SH-SY5Y (cell line): ENCODE measurements around the gene TMEM178A.

Experiments used
- GATA2 ChIP-seq: IDR thresholded peaks from 2 replicates; pipeline ENCODE4 v1.6.1; 2011; ENCODE audit warnings: mild to moderate bottlenecking, low read depth, low read length
- GATA3 ChIP-seq: IDR thresholded peaks from 2 replicates; pipeline ENCODE4 v1.6.1; 2011; ENCODE audit warnings: low read depth, mild to moderate bottlenecking, low read length, moderate library complexity

DNA sequence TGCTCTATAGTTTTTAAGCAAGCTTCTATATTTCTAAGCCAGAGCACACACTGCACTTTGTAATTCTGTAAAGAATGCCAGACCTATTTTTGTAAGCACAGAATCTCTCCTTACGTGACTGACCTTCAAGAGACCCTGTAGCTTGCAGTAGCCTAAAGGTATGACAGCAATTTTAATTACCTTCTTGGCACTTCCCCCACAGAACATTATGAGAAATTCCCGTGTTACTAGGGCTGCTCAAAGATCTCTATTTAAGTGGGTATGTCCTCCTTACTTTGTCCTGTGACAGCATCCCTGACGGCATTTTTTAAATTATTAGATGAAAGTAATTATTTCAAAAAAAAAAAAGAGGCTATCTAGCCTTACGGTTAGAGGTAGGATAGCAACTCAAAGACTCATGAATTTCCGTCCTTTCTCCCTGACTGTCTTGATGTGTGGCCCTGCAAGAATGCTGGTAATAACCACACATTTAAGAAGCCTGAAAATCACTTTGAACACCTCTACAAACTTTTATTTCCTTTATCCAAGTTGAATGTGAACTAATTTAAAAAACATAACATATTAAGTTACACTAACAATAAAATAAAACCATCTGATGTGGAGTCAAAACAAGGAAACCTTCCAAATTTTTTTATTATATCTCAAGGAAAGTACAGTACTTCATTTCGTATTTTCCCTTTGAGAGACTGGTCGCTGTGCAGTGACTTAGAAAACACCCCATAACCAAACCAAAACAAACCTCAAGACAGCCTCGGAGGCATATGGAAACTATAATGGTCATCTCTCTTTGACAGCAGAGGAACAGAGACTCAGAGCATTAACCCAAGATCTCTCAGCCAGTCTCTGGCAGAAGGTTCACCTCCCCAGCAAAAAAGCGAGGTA lies 58.5 kb downstream of the TMEM178A start:
- no peak for TF ChIP-seq GATA2
- no peak for TF ChIP-seq GATA3
